Measurements from ENCODE around the gene OR6Y1.

OR6Y1 gene

GRCh38 chr1:158494796-158495195 is 59.4 kb downstream of the OR6Y1 start:
- DNase-seq: no peak

Measured in activated naive CD4-positive, alpha-beta T cell (primary cell).